GM11168 (cell line): ENCODE data around the gene ENPP5.

Experiments
- in situ Hi-C: fragments of 300-500 bp; cut with MboI; formaldehyde crosslinking; loops from one replicate; pipeline ENCODE4 v1.12.0; 2022; ENCODE audit warnings: low sequenced_read_pairs; ENCODE audit not compliant: unreplicated experiment

ENPP5 gene, protein sequence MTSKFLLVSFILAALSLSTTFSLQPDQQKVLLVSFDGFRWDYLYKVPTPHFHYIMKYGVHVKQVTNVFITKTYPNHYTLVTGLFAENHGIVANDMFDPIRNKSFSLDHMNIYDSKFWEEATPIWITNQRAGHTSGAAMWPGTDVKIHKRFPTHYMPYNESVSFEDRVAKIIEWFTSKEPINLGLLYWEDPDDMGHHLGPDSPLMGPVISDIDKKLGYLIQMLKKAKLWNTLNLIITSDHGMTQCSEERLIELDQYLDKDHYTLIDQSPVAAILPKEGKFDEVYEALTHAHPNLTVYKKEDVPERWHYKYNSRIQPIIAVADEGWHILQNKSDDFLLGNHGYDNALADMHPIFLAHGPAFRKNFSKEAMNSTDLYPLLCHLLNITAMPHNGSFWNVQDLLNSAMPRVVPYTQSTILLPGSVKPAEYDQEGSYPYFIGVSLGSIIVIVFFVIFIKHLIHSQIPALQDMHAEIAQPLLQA

DNA sequence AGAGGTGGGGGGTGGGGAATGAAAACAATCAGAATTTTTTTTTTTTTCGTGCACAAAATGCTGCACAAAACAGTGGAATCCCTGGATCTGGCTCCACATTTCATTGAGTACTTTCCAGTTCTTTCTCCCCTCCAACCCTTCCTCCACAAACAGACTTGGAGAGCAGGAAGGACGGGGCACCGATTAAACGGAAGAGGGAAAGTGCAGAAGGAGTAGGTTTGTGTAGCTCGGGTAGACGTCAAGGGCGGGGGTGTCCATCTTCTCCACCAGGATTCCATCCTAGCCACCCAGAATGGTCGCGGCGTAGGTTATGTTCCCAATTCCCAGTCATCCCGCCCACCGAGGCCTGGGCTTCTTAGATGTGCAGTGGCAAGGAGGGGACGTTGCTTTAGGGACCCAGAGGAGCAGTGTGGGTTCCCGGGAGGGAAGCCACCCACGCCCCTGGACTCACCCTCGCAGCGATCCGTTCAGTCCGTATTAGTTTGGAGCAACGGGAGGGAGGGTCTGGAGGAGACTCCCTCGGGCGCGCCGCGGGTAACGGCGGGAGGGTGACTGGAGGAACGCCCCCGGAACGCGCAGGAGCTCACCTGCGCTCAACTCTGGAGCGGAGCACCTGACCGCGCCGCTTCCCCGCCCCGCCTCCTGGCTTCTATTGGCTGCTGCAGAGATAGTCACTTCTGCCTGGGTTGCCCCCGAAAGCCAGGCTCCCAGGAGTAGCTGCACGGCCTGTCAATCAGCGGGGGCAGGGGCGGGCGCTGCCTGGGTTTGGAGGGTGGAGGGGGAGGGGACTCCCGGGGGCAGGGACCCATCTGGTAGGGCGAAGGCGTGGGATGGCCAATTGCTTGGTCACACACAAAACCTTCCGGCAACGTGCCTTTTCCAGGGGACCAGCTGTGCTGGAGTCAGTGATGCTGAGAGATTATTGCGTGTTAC, at the start of gene ENPP5:
TSS of gene ENPP5 (minus strand) at position 624 of the 933 bp plus-strand sequence. CDS start 2,718 bp downstream, outside the sequence.
- in situ Hi-C loops = no loop called here

DNA sequence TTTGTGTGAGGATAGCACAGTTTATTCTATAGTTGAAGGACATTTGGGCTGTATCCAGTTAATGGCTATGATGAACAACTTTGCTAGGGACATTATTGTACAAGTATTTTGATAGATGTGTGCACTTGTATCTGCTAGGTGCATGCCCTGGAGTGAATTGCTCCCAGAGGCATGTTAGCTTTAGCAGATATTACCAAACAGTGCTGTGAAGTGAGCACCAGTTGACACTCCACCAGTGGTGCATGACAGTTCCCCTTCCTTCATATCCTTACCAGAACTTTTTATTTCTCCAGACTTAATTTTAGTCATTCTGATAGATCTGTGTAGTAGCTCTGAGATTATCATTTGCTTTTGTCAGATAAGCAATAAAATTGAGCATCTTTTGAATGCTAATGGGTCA, 48.9 kb upstream of the ENPP5 start:
- in situ Hi-C loops = loop anchor here (10.0 to 25.0 kb wide), 3 partner anchors 145 to 393 kb away; no protein-coding TSS in a partner anchor

DNA sequence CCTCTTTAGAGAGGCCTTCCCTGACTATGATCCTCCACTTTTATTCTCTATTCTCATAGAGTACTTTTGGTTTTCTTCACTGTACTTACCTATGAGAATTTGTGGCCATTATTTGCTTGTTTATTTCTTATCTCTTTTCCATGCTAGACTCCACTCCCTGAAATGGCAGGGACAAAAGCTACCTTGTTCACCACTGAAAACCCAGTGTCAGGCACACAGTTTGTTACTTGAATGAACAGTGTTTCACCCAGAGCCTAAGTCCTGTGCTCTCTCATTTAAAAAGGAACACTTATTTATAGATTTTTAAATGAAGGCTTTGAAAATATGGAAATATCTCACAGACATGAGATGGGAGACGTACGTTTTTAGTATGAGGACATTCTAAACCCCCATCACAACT, 47.7 kb upstream of the ENPP5 start:
- in situ Hi-C loops = loop anchor here (25.0 kb wide), 1 partner anchor 394 kb away; no protein-coding TSS in a partner anchor

GRCh38 chr6:46217671-46218131, 46.9 kb upstream of the ENPP5 start:
- in situ Hi-C loops = loop anchor here (25.0 kb wide), 1 partner anchor 395 kb away; no protein-coding TSS in a partner anchor

GRCh38 chr6:46216879-46217278, 46.1 kb upstream of the ENPP5 start:
- in situ Hi-C loops = loop anchor here (25.0 kb wide), 1 partner anchor 395 kb away; no protein-coding TSS in a partner anchor

GRCh38 chr6:46215777-46216176, 45.0 kb upstream of the ENPP5 start:
- in situ Hi-C loops = loop anchor here (25.0 kb wide), 1 partner anchor 397 kb away; no protein-coding TSS in a partner anchor

GRCh38 chr6:46215213-46215612, 44.4 kb upstream of the ENPP5 start:
- in situ Hi-C loops = loop anchor here (25.0 kb wide), 1 partner anchor 397 kb away; no protein-coding TSS in a partner anchor

GRCh38 chr6:46211917-46212316, 41.1 kb upstream of the ENPP5 start:
- in situ Hi-C loops = loop anchor here (25.0 kb wide), 1 partner anchor 400 kb away; no protein-coding TSS in a partner anchor

GRCh38 chr6:46210294-46210693, 39.5 kb upstream of the ENPP5 start:
- in situ Hi-C loops = loop anchor here (25.0 kb wide), 1 partner anchor 402 kb away; no protein-coding TSS in a partner anchor

DNA sequence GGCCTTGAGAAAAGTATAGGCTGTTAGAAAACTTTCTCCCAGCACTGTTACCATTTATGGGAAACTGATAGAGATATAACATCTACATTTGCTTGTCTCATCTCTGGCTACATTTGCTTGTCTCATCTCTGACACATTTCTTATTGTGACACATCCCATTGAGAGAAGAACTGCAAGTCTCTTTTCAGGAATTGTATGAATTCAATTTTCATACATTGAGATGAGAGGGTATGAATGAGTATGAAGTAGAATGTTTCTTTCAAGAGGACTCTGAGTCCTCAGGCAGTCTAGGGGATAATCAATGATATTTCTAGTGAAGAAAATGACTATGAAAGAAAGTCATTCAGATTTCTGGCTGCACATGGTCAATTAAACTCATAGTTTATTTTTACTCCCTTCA, 37.5 kb upstream of the ENPP5 start:
- in situ Hi-C loops = loop anchor here (25.0 kb wide), 1 partner anchor 404 kb away; no protein-coding TSS in a partner anchor

GRCh38 chr6:46207174-46207573, 36.4 kb upstream of the ENPP5 start:
- in situ Hi-C loops = loop anchor here (25.0 kb wide), 1 partner anchor 405 kb away; no protein-coding TSS in a partner anchor

GRCh38 chr6:46204880-46205650, 34.3 kb upstream of the ENPP5 start:
- in situ Hi-C loops = loop anchor here (25.0 kb wide), 1 partner anchor 407 kb away; no protein-coding TSS in a partner anchor

GRCh38 chr6:46203391-46204177, 32.8 kb upstream of the ENPP5 start:
- in situ Hi-C loops = loop anchor here (25.0 kb wide), 1 partner anchor 409 kb away; no protein-coding TSS in a partner anchor

- in situ Hi-C loops = loop anchor here (25.0 kb wide), 1 partner anchor 411 kb away; no protein-coding TSS in a partner anchor
Measured at GRCh38 chr6:46201702-46202101, 30.9 kb upstream of the ENPP5 start.

GRCh38 chr6:46199387-46199786, 28.6 kb upstream of the ENPP5 start:
- in situ Hi-C loops = loop anchor here (25.0 kb wide), 1 partner anchor 1887 kb away; the partner anchor contains the start of gene AARS2

GRCh38 chr6:46191961-46192360, 21.2 kb upstream of the ENPP5 start:
- in situ Hi-C loops = loop anchor here (25.0 kb wide), 1 partner anchor 1880 kb away; the partner anchor contains the start of gene AARS2

DNA sequence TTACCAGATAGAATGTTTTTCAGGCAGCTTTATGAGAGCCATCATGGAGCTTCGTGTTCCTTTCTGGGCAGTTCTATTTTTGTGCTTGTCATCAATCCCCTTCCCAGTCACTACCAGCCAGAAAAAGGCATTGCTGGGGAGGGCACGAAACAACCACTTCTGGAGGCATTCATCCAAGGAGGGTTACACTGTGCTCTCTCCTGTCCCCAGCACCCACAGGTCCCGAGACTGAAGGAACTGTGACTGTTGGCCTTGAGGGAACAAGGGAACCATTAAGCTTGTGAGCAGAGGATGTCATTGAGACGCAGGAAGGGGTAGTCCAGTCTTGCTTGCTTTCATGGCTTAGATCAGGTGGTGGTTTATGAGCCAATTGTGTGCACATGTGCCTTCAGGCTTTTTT, 20.1 kb upstream of the ENPP5 start:
- in situ Hi-C loops = loop anchor here (25.0 kb wide), 1 partner anchor 1879 kb away; the partner anchor contains the start of gene AARS2

- in situ Hi-C loops = loop anchor here (10.0 to 25.0 kb wide), 2 partner anchors 55 to 1877 kb away; partner anchors contain the start of gene AARS2
Measured at GRCh38 chr6:46189726-46190125, 18.9 kb upstream of the ENPP5 start.
